HepG2 (cell line): Measurements from ENCODE around the gene TOR1AIP1.

Source experiments
- ATF7 ChIP-seq, 2 experiments: fragments of 450-650 bp in 1 of 2; sonication (generic) in 1 of 2; formaldehyde crosslinking in 1 of 2; IDR thresholded peaks; 2 replicates each; pipeline versions ENCODE4 v1.4.0 to v1.6.1; 2016 to 2020; ENCODE audit warnings: antibody characterized with exemption in 1 of 2, mild to moderate bottlenecking in 1 of 2, missing genetic modification reagents in 1 of 2
- HDAC2 ChIP-seq: sonication (generic); formaldehyde crosslinking; IDR thresholded peaks from 2 replicates; pipeline ENCODE4 v1.4.0; 2020; ENCODE audit warnings: missing genetic modification reagents
- HMG20B ChIP-seq: conservative IDR thresholded peaks from 2 replicates; pipeline ENCODE4 v1.6.1; 2016; ENCODE audit warnings: missing genetic modification reagents, missing compliant biosample characterization
- HNF4G ChIP-seq, 2 experiments: sonication (generic) in 1 of 2; formaldehyde crosslinking in 1 of 2; IDR thresholded peaks; 2 replicates each; pipeline versions ENCODE4 v1.4.0 to v1.6.1; 2011 to 2020; ENCODE audit warnings: borderline replicate concordance in 2 of 2, low read depth in 2 of 2, mild to moderate bottlenecking in 2 of 2, low read length in 1 of 2, missing genetic modification reagents in 1 of 2, moderate library complexity in 1 of 2
- IKZF1 ChIP-seq: fragments of 450-650 bp; IDR thresholded peaks from 2 replicates; pipeline ENCODE4 v1.7.1; 2016

GRCh38 chr1:179954493-179955286 is 72.6 kb downstream of the TOR1AIP1 start, which contains the start of gene CEP350:
- TF ChIP-seq HMG20B (CRISPR knock-in tag) = no peak
- peak; percentile 60 for TF ChIP-seq HDAC2 (CRISPR knock-in tag)
- TF ChIP-seq ATF7 (IDR thresholded peaks at IDR 0.05) = no peak
- TF ChIP-seq ATF7 (CRISPR knock-in tag; IDR thresholded peaks at IDR 0.05) = no peak; the same call in 1 of the 2 replicates
- no peak for TF ChIP-seq HNF4G (IDR thresholded peaks at IDR 0.05; ENCODE audit: borderline replicate concordance, low read depth, low read length)
- no peak; the same call in 1 of the 2 replicates for TF ChIP-seq HNF4G (CRISPR knock-in tag; IDR thresholded peaks at IDR 0.05; ENCODE audit: borderline replicate concordance, low read depth)
- no peak for TF ChIP-seq IKZF1
